ENCODE data around the gene LHX8.
"Not testable (repeated sequence)": the region's sequence is repeated elsewhere in the genome, so short reads cannot be mapped to it uniquely, and the experiment has no call there.

The LHX8 gene

DNA sequence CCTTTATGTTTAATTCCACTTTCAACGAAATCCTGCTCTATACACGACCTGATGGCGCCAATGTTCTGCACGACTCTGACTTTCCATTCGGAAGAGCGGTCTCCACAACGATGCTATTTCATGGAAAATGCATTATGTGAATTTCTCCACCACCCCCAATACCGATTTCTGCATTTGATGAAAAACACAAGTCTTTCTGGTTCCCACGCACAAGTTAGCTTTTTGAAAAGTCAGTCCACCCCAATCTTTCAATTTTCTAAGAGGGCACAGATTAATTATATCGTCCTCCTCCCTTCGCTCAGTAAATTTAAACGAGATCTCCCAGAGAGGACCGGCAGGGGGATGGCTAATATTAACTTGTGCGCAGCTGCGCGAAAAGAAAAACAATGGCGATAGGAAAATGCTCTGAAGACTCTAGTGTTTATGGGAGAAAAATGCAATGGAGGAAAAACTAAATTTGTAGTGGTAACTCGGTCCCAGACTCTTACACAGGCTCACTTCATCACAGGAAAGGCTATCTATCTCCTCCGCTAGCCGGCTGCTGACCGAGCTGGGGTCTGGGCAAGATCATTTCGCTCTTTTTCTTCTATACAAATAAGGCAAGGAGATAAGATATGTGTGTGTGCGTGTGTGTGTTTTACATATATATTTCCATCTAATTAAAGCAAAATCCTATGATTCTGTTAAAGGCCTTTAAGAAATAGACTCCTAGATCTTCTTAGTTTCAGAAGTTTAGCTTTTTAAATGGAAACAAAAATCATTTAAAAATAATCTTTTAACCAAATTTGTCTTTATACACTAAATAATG, 1.2 kb upstream of the LHX8 start:
- DNase-seq, result no peak

DNA sequence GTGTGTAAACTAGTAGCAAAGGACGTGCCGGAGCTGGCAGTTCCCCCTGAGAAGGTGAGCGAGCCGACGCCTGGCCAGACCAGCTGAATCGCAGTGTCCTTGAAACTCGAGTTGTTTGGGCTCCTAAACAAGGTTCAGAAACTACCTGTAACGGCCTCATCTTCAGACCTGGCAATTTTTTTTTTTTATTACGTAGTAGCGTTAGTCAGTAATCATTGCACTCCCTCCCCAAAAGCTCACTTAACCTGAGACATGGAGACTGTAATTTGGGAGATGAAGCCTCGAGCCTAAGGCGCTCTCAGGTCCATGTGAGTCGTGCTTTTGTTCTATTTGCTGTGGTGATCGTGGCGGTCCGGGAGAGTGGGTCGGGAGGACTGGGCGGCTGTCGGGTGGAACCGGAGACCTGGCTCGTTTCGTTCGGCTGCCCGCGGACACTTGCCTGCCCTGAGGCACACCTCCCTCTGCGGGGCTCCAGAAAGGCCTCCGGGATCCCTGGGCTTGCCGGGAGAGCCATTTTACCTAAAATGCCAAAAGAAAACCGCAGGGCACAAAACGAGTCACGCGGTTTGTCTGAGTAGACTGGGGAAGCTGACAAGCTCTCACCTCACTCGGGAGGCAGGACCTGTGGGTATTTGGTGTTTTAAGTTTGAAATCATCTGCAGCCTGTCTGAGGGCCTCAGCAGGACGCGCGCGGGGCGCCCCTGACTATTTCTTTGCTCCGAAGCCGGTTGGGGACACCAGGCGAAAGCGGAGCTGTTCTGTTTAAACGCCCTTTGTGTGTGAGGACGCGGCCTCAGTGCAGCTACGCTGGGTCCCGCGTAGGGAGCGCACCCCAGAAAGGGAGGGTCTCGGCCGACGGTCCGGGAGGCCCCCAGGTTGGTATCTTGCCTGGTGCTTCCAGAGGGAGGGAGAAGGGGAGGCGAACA, 722 bp downstream of the LHX8 start:
- no peak for DNase-seq

GRCh38 chr1:75135573-75136194, 1.5 kb downstream of the LHX8 start:
- DNase-seq, result no peak

GRCh38 chr1:75136195-75136815, 2.1 kb downstream of the LHX8 start:
- no peak for DNase-seq

DNA sequence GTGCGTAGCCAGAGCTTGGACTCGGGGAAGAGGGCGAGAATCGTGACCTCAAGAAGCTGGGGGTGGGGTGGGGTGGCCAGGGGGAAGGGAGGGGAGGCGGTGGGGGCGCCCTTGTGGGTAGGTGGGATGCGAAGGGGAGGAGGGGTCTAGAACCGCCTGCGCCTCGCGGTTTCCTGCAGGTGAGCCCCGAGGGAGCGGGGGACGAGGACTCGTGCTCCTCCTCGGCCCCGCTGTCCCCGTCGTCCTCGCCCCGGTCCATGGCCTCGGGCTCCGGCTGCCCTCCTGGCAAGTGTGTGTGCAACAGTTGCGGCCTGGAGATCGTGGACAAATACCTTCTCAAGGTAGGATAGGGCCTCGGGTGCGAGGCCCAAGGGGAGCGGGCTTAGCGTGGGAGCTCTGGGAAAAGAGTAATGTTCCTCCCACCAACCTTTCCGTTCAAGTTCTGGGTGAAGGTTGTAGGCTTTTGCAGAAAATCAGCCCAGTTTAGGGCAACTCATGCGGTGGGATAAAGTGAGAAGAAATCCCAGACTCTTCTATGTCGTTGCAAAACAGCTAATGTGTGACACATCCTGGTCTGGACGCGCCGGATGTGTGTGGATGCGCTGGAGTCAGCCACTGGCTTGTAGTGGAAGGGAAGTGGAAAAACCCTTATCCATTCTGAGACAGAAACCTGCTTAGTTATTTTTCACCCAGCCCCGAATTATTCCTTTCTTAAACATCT, 2.9 kb downstream of the LHX8 start:
- no peak for DNase-seq

- no peak for DNase-seq
These were observed 17.9 kb downstream of the LHX8 start for GRCh38 chr1:75152092-75152491.

DNA sequence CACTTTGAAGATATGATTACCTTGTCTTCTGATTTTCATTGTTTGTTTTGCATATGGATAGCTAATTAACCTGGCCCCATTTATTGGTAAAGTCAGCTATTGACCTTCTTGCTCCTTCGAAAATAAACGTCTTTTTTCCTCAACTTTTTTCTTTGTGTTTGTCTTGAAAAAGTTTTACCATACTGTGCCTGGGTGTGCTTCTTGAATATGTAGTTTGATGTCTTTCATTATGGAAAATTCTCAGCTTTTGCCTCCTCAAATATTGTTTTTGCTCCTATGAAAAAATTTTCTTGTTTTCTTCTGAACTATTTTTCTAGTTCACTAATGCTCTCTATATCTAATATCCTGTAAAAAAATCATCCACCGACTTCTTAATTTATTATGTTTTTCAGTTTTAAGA, 25.0 kb downstream of the LHX8 start:
- DNase-seq, result no peak

GRCh38 chr1:75165264-75165663, 31.1 kb downstream of the LHX8 start:
- no peak for DNase-seq

- DNase-seq, result no peak
These were observed 32.6 kb downstream of the LHX8 start for GRCh38 chr1:75166821-75167220.

DNA sequence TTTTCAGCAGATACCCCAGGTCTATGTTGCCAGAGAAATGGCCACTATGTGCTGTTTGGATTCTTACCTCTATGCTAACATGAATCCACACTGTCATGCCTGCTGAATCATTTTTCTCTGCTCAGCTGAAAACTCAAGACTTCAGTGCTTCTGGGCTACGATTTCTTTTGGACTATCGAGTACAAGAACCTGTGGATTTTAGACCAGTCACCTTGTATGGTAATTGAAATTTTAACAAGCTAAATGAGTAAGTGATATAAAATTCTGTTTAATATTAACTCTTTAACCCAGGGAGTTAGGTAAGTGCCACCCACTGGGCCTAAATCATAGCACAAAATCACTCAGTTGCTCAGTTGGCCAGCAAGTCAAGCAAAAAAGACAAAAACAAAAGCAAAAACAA, 35.8 kb downstream of the LHX8 start:
- DNase-seq, result no peak

DNA sequence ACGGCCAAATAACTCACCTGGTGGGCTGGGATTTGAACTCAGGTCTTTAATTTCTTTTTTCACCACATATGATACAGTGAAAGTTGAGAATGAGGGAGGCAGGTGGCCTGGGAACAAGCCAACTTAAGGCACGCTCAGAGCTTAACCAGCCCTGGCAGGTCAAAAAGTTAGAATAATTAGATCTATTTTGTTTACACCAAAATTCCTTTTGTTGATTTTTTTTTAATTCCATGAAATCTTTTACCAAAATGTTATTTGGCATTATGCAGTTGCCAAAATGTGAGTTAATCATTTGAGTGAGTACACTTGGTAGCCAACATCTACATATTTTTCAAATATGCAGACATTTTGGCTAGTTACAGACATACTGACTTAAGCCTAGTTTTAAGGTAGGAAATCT, 36.8 kb downstream of the LHX8 start:
- DNase-seq, result no peak

DNA sequence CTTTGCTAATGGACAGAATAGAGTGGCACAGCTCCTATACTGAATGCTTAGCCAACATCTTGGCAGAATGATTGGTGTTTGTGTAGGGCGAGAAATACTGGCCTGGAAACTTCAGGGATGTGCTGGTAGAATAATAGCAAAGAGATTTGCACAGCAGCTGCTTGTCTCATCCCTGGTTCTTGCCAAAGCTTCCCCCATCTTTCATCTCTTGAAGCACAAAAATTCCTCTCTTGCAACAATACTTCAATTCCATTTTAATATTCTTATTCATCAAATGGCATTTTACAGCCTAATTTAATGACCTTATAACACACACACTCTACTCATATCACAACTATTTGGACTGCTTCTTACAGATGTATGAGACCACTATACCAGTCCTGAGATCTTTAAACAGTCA, 37.7 kb downstream of the LHX8 start:
- DNase-seq, result no peak

- no peak for DNase-seq
These were observed 38.4 kb downstream of the LHX8 start for GRCh38 chr1:75172556-75172955.

- no peak for DNase-seq
These were observed 40.0 kb downstream of the LHX8 start for GRCh38 chr1:75174031-75174760.

GRCh38 chr1:75181214-75181955, 47.2 kb downstream of the LHX8 start:
- not testable (repeated sequence) for DNase-seq

- DNase-seq, result no peak
These were observed 54.7 kb downstream of the LHX8 start for GRCh38 chr1:75188892-75189291.

GRCh38 chr1:75198163-75198562, 64.0 kb downstream of the LHX8 start:
- no peak for DNase-seq

DNA sequence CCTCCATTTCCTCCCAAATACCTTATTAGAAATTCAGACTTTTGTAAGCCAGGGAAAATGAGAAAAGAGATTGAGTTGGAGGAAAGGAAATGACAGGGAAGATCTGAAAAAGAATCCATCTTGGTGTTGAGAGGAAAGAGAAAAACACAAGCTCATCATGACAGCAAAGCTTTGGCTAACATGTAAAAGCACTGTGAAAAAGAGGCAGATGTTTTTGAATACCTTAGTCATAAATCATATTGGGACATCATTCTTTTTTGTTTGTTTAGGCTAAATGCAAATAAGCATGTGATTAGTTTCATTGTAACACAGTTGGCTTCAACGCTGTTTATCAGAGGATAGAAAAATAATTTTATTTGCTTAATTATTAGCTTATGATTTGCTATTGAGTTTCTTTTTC, 64.6 kb downstream of the LHX8 start:
- no peak for DNase-seq

DNA sequence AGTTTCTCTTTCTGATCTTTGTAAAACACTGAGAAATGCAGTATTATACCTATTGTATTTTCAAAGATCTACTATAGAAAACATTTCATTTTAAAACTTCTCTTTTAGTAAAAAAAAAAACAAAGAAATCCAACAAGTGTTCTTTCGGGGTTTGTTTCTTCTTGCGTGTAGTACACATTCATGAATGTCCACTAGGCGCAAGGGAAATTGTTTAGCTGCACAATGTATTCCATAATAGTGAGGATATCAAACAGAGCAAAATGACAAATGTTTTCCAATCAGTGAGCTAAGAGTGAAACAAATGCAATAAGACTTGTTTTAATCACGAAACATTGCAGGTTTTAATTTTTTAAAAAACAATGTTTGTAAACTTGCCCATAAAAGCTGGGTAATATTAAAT, 68.6 kb downstream of the LHX8 start:
- no peak for DNase-seq

DNA sequence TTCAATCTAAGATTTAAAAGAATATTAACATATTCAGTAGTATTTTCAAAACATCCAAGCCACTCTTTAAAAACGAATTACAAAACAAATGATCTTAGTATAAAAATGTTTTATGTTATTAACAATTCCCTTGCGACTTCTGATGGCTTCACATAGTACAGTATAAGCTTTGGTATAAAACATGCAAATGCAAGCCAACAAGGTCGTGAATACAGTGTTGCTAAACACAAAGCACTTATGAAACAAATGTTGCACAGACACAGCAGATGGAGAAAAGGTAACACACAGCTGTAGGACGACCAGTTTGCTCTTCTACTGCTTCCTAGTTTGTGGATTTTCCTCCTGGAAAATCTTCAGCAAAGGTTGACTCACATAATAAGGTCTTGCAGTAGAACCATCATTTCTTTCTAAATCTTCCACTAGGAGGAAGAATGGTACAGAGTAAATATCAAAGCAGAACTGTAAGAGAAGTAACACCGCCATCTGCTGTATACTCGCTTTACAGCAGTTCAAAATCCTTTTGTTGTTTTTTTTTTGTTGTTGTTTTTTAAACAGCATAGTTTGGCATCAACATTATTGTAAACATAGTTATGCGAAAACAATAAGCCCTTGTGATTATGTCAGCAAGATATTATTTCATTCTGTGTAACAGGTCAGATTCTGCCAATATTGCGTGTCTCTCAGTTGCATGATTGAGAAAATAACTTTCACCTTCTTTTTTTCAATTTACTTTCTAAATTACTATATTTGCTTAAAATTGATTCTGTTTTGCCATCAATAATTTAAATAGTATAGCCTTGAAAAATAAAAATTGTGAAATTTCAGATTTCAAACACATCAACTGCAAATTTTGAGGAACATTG, 69.5 kb downstream of the LHX8 start:
- DNase-seq, result no peak
